ENCODE data around the gene DPP10.

DNA sequence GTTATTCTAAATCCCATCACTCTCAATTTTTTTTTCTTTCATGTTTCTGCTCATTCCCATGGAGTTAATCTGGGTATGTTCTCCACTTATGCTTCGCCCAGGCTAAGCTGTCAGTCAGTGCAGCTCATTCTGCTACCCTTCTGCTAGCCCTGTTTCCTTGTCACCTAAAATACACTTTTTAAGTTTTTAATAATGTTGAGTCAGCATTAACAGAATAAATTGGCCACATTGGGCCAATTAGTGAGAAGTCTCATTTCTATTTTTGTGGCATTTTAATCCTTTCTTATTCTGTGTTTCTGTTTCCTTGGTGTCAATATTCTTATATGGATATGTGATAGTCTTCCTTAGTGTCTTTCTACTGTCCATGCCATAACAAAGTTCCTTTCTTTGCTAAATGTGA is 1126.2 kb downstream of the DPP10 start:
- TF ChIP-seq POLR2A (IDR thresholded peaks at IDR 0.05; ENCODE audit: low read depth, low read length), result no peak
- no peak for TF ChIP-seq TAF1 (IDR thresholded peaks at IDR 0.05; ENCODE audit: borderline replicate concordance, low read depth, low read length)
- no peak for TF ChIP-seq POLR2AphosphoS5 (IDR thresholded peaks at IDR 0.05; ENCODE audit: low read depth, low read length)
